ENCODE measurements around the gene RECK. TPM values are rescaled to one million over a fixed set of nuclear protein-coding genes. Genes with fewer than 3 reads are reported as not detected.

Gene RECK
- total RNA-seq, 1 experiment from 2014 or later = 10.3 TPM

DNA sequence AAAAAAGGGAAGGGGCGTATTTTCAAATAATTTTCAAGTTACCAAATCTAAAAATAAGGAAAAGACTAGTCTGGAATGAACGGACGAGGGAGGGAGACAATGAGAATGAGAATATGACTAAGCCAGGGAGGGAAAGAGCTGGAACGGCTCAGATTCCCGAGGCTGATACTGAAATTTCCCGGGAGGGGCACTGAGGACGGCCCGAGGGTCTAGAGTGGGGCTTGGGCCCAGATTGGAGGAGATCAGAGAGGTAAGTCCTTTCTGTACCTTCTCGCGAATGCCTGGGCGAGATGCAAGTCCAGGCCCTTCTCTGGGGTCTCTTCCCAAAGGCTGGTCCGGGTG lies 129.1 kb downstream of the RECK start:
- H3K4me3 Mint-ChIP-seq = no peak overlapping the region
- Histone ChIP-seq H3K23me2 (ENCODE audit: insufficient read length, low read depth, low read length, poor library complexity, severe bottlenecking) (no peaks in the 10 kb centered on the region), H2BK20ac (ENCODE audit: low read depth, low read length, poor library complexity, severe bottlenecking) (no peak overlapping the region), H4K20me1 (ENCODE audit: control insufficient read depth, insufficient read depth, insufficient read length) (no peaks in the 10 kb centered on the region), H3K18ac (ENCODE audit: insufficient read length, low read depth, low read length) (no peak overlapping the region), H3K4me1 (ENCODE audit: insufficient read depth, low read length) (peaks cover 10% of the 10 kb centered on the region), H3K56ac (ENCODE audit: insufficient read length, low read depth, low read length) (no peak overlapping the region), H3K79me1 (ENCODE audit: insufficient read depth, low read depth, low read length, poor library complexity, severe bottlenecking) (no peaks in the 10 kb centered on the region), H2BK12ac (ENCODE audit: insufficient read length, low read depth, low read length) (no peak overlapping the region), H3K23ac (ENCODE audit: insufficient read length, low read depth, low read length) (no peak overlapping the region), H2BK5ac (ENCODE audit: insufficient read length, low read length) (no peak overlapping the region), H3K4ac (ENCODE audit: low read depth, low read length) (no peak overlapping the region), H2AFZ (ENCODE audit: low read length) (no peak overlapping the region), H3K79me2 (ENCODE audit: insufficient read depth, low read length) (no peaks in the 10 kb centered on the region), H2BK15ac (ENCODE audit: low read depth, low read length) (no peak overlapping the region), H3K14ac (ENCODE audit: insufficient read depth, low read length) (no peak overlapping the region), H4K8ac (replicated peaks; ENCODE audit: insufficient read length, low read depth, low read length) (no peak overlapping the region), H2AK5ac (ENCODE audit: insufficient read length, low read length) (no peak overlapping the region), H3K27me3 (ENCODE audit: insufficient read depth, low read length) (no peaks in the 10 kb centered on the region), H3K4me2 (ENCODE audit: insufficient read depth, insufficient read length, low read length) (no peak overlapping the region), H4K91ac (ENCODE audit: insufficient read length, low read depth, low read length) (no peak overlapping the region), H3K9ac (ENCODE audit: extremely low read depth, insufficient read length, low read length) (no peak overlapping the region), H3K9me3 (ENCODE audit: control insufficient read depth, low read depth, low read length) (no peaks in the 10 kb centered on the region), H3K27ac (ENCODE audit: insufficient read length, low read depth, low read length) (no peak overlapping the region), H4K5ac (ENCODE audit: insufficient read length, low read depth, low read length) (no peak overlapping the region), H2BK120ac (ENCODE audit: low read depth, low read length, poor library complexity, severe bottlenecking) (no peak overlapping the region), H3T11ph (ENCODE audit: low read length) (no peak overlapping the region)
- no CpG with 5 or more reads among the region's 12 CpGs for WGBS (ENCODE audit: extremely low coverage, insufficient read length, low lambda C conversion rate)
- peaks cover 28% of the 10 kb centered on the region for H3K27me3 Mint-ChIP-seq (ENCODE audit: low read depth)
- no peak overlapping the region for H3K27ac Mint-ChIP-seq
- no peak for DNase-seq
- H3K4me1 Mint-ChIP-seq = peaks cover 36 to 47% of the 10 kb centered on the region in 2 experiments
- H3K9me3 Mint-ChIP-seq = no peaks in the 10 kb centered on the region; a peak in 1 of 5 replicates
- TF ChIP-seq, protein P1, sequence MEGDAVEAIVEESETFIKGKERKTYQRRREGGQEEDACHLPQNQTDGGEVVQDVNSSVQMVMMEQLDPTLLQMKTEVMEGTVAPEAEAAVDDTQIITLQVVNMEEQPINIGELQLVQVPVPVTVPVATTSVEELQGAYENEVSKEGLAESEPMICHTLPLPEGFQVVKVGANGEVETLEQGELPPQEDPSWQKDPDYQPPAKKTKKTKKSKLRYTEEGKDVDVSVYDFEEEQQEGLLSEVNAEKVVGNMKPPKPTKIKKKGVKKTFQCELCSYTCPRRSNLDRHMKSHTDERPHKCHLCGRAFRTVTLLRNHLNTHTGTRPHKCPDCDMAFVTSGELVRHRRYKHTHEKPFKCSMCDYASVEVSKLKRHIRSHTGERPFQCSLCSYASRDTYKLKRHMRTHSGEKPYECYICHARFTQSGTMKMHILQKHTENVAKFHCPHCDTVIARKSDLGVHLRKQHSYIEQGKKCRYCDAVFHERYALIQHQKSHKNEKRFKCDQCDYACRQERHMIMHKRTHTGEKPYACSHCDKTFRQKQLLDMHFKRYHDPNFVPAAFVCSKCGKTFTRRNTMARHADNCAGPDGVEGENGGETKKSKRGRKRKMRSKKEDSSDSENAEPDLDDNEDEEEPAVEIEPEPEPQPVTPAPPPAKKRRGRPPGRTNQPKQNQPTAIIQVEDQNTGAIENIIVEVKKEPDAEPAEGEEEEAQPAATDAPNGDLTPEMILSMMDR (conservative IDR thresholded peaks at IDR 0.05) = no peak
- peaks cover 0 to 6% (median 0%) of the 10 kb centered on the region in 3 experiments; a peak in 1 of 7 replicates for H3K36me3 Mint-ChIP-seq (ENCODE audit: insufficient read depth in 1 of 3, low read depth in 3 of 3)

All from H9 (cell line).